Duodenal mucosa (tissue), 2 donors: Measurements from ENCODE around the gene NELFA.
"Not testable (repeated sequence)": the region's sequence is repeated elsewhere in the genome, so short reads cannot be mapped to it uniquely, and the experiment has no call there.

Experiments used
- H3K27ac ChIP-seq: one replicate; pipeline ENCODE4 v1.7.0; 2013; ENCODE audit warnings: low read depth, low read length
- H3K27me3 ChIP-seq, 2 donors: one replicate each; pipeline ENCODE4 v1.7.0; 2013; ENCODE audit warnings: low read length in 2 of 2, control low read depth in 1 of 2; ENCODE audit not compliant: insufficient read depth in 2 of 2, control insufficient read depth in 1 of 2
- H3K36me3 ChIP-seq, 2 donors: one replicate each; pipeline ENCODE4 v1.7.0; 2013; ENCODE audit warnings: low read length in 2 of 2, control low read depth in 1 of 2; ENCODE audit not compliant: insufficient read depth in 2 of 2, control insufficient read depth in 1 of 2
- H3K4me1 ChIP-seq, 2 donors: one replicate each; pipeline ENCODE4 v1.7.0; 2013; ENCODE audit warnings: low read length in 2 of 2, control low read depth in 1 of 2; ENCODE audit not compliant: insufficient read depth in 2 of 2, control insufficient read depth in 1 of 2
- H3K4me3 ChIP-seq, 2 donors: one replicate each; pipeline ENCODE4 v1.7.0; 2013; ENCODE audit warnings: low read length in 2 of 2, low read depth in 1 of 2
- H3K9ac ChIP-seq, 2 donors: one replicate each; pipeline ENCODE4 v1.7.0; 2013; ENCODE audit warnings: low read length in 2 of 2, low read depth in 1 of 2
- H3K9me3 ChIP-seq, 2 donors: one replicate each; pipeline ENCODE4 v1.7.0; 2013; ENCODE audit warnings: low read length in 2 of 2, control low read depth in 1 of 2; ENCODE audit not compliant: control insufficient read depth in 1 of 2

NELFA gene

DNA sequence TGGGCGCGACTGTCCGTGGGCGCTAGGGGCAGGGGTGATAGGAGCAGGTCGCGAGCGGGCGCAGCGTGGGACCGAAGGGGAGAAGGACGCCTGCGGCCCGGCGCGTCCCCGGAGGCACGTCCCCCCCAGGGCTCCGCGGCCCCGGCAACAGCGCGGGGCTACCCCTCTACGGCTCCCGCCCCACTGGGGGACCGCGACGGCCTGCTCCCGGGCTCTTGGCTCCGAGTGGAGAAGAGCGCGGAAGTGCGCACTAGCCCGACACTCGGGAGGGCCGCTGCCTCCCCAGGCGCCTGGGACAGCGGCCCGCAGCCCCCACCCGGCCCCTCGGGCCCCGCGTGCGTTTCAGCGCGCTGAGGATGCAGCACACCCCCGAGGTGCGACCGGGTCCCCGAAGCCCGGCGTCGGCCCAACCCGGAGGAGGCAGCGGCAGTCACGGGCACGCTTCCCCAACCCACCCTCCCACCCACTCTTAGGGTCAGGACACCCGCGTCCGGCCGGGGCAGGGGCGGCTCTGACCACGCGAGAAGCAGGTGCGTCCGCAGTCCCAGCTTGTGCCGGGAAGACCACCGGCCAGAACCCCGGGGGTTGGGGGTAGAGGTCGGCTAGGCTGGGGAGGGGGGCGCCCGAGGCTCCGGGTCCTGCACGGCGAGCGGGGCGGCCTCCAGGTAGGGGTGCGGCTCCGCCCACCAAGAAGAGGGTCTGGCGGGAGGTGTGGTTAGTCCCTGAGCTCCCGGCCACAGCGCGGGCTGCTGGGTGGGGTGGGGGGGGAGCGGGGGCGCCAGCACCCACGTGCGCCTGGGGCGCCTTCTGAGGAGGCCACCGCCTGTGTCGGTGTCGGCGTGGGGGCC lies 31.8 kb upstream of the NELFA start:
- Histone ChIP-seq H3K9me3 (no peaks in the 10 kb centered on the region), H3K36me3 (no peaks in the 10 kb centered on the region)

DNA sequence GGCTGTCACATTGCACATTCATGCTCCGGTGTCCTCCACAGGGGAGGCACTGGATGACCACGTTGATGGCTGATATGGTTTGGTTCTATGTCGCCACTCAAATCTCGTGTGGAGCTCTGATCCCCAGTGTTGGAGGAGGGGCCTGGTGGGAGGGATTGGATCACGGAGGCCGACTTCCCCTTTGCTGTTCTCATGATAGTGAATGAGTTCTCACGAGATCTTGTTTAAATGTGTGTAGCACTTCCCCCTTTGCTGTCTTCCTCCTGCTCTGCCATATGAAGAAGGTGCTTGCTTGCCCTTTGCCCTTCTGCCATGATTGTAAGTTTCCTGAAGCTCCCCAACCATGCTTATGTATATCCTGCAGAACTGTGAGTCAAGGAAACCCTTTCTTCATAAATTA lies 28.1 kb upstream of the NELFA start:
- no peaks in the 10 kb centered on the region for H3K36me3 ChIP-seq
- peak overlapping the region; percentile 53 to 56 for H3K4me3 ChIP-seq
- H3K9me3 ChIP-seq, result no peaks in the 10 kb centered on the region
- H3K27me3 ChIP-seq, result peaks cover 4 to 6% of the 10 kb centered on the region in 2 donors
- peaks cover 0 to 18% of the 10 kb centered on the region in 2 donors for H3K4me1 ChIP-seq
- H3K9ac ChIP-seq, result no peak overlapping the region
- H3K27ac ChIP-seq, result no peak overlapping the region

More for the DNA sequence above, 31.8 kb upstream of the NELFA start:
- H3K4me1 ChIP-seq, result peaks cover 0 to 18% of the 10 kb centered on the region in 2 donors
- peaks cover 11 to 23% of the 10 kb centered on the region in 2 donors for H3K27me3 ChIP-seq
- H3K4me3 ChIP-seq, result peak overlapping the region in 1 of 2 donors; percentile 71
- no peak overlapping the region for H3K9ac ChIP-seq
- H3K27ac ChIP-seq, result no peak overlapping the region

DNA sequence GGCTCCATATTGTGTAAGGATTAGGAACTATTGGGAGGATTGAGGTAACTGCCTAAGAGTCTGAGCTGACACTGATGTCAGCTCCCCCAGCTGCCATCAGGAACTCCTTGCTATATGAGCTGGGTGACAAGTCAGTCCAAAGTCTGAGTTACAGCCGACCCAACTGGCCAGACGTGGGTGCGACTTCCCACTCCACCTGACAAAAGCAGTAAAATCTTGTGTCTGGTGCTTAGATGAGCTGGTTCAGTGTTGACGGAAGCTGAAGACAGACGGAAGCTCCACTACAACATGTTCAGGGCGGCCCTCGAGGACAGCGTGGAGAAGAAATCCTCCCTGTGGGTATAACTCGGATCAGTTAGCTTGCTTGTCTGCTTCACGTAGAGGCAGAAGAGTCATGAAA lies 27.6 kb upstream of the NELFA start:
- Histone ChIP-seq H3K9ac (peak overlapping the region in 1 of 2 donors; percentile 30), H3K4me3 (peak overlapping the region; percentile 53 to 56), H3K27me3 (peaks cover 3 to 4% of the 10 kb centered on the region in 2 donors), H3K36me3 (no peaks in the 10 kb centered on the region), H3K4me1 (peaks cover 0 to 12% of the 10 kb centered on the region in 2 donors), H3K9me3 (no peaks in the 10 kb centered on the region), H3K27ac (no peak overlapping the region)

DNA sequence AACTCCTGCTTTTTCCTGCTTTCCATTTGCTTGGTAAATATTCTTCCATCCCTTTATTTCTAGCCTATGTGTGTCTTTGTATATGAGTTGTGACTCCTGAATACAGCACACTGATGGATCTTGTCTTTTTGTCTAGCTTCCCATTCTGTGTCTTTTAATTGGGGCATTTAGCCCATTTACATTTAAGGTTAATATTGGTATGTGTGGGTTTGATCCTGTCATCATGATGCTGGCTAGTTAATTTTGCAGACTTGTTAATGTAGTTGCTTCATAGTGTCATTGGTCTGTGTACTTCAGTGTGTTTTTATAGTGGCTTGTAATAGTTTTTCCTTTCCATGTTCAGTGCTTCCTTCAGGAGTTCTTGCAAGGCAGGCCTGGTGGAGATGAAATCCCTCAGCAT lies 22.4 kb upstream of the NELFA start:
- H3K4me3 ChIP-seq, H3K27me3 ChIP-seq, H3K9ac ChIP-seq, H3K36me3 ChIP-seq, H3K9me3 ChIP-seq, H3K4me1 ChIP-seq, H3K27ac ChIP-seq: not testable (repeated sequence)

DNA sequence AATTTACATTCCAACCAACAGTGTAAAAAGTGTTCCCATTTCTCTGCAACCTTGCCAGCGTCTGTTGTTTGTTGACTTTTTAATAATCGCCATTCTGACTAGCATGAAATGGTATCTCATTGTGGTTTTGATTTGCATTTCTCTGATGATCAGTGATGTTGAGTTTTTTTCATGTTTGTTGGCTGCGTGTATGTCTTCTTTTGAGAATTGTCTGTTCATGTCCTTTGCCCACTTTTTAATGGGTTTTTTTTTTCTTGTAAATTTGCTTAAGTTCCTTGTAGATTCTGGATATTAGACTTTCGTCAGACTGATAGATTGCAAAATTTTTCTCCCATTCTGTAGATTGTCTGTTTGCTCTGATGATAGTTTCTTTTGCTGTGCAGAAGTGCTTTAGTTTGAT lies 18.3 kb upstream of the NELFA start:
- H3K27me3 ChIP-seq, H3K36me3 ChIP-seq, H3K9ac ChIP-seq, H3K27ac ChIP-seq, H3K4me1 ChIP-seq, H3K9me3 ChIP-seq, H3K4me3 ChIP-seq: not testable (repeated sequence)

DNA sequence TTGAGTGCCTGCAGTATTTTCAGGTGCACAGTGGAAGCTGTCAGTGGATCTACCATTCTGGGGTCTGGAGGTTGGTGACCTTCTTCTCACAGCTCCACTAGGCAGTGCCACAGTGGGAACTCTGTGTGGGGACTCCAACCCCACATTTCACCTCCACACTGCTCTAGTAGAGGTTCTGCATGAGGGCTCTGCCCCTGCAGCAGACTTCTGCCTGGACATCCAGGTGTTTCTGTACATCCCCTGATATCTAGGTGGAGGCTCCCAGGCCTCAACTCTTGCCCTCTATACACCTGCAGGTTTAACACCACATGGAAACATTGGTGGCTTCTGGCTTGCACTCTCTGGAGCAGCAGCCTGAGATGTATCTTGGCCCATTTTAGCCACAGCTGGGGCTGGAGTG lies 17.0 kb upstream of the NELFA start:
- Histone ChIP-seq H3K27me3 (peaks cover 0 to 4% of the 10 kb centered on the region in 2 donors), H3K4me1 (no peaks in the 10 kb centered on the region), H3K36me3 (no peaks in the 10 kb centered on the region), H3K9me3 (no peaks in the 10 kb centered on the region), H3K9ac (no peak overlapping the region), H3K27ac (no peak overlapping the region), H3K4me3 (no peak overlapping the region)

DNA sequence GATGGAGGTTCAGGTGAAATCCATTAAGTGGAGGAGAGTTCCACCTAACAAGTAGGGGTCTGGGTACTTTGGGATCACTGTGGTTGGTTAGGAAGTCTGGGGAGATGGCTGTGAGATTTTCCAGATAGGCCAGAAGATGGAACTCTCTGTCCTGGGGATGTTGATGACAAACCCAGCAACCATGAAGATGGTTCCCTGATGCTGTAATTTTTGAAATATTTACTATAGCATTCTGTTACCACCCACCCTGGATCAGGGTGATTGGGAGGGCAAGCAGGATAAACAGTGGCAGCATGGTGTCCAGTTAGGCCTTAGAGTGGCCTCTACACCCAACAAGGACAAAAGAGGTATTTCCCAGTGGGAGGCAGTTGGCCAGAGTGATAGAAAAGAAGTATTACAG lies 15.9 kb upstream of the NELFA start:
- Histone ChIP-seq H3K36me3 (no peaks in the 10 kb centered on the region), H3K4me1 (no peaks in the 10 kb centered on the region), H3K27ac (no peak overlapping the region), H3K27me3 (peaks cover 0 to 4% of the 10 kb centered on the region in 2 donors), H3K4me3 (no peak overlapping the region), H3K9ac (no peak overlapping the region), H3K9me3 (no peaks in the 10 kb centered on the region)

DNA sequence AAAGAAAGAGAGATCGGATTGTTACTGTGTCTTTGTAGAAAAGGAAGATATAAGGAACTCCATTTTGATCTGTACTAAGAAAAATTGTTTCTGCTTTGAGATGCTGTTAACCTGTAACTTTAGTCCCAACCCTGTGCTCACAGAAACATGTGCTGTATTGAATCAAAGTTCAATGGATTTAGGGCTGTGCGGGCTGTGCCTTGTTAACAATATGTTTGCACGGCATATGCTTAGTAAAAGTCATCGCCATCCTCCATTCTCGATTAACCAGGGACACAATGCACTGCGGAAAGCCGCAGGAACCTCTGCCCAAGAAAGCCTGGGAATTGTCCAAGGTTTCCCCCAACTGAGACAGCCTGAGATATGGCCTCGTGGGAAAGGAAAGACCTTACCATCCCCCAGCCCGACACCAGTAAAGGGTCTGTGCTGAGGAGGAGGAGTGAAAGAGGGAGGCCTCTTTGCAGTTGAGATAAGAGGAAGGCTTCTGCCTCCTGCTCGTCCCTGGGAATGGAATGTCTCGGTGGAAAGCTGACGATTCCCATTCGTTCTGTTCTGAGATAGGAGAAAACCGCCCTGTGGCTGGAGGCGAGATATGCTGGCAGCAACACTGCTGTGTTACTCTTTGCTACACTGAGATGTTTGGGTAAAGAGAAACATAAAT lies 12.7 kb upstream of the NELFA start:
- H3K36me3 ChIP-seq, H3K9ac ChIP-seq, H3K27ac ChIP-seq, H3K4me1 ChIP-seq, H3K4me3 ChIP-seq, H3K9me3 ChIP-seq, H3K27me3 ChIP-seq: not testable (repeated sequence)

DNA sequence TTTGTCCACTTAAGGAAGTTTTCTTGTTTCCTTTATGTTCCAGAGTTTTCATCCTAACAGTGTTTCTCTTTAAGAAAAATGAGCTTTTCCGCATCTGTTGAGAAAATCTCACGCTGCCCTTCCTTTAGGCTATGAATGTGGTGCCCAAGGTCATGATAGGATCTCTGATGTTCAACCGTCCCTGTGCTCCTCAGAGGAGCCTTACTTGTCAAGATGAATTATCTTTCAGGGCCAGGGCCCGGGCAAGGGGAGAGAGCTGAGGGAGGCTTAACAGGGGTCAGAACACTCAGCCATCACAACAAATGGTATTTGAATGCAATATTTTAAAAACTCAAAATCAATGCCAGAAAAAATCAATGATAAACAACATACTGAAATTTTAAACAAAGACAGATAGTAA lies 6.2 kb upstream of the NELFA start:
- H3K27me3 ChIP-seq, result peaks cover 0 to 6% of the 10 kb centered on the region in 2 donors
- no peak overlapping the region for H3K4me3 ChIP-seq
- no peaks in the 10 kb centered on the region for H3K4me1 ChIP-seq
- H3K9me3 ChIP-seq, result no peaks in the 10 kb centered on the region
- no peak overlapping the region for H3K27ac ChIP-seq
- H3K36me3 ChIP-seq, result no peaks in the 10 kb centered on the region
- no peak overlapping the region for H3K9ac ChIP-seq

DNA sequence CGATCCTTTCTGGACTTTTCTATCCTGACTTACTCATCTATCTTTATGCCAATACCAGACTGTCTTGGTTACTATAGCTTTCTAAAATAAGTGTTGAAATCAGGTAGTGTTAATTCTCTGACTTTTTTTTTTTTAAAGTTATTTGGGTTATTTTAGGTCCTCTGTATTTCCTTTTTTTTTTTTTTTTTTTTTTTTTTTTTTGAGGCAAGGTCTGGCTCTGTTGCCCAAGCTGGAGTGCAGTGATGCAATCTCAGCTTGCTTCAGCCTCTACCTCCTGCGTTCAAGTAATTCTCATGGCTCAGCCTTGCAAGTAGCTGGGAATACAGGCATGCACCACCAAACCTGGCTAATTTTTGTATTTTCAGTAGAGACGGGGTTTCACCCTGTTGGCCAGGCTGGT lies 2.8 kb upstream of the NELFA start:
- Histone ChIP-seq H3K4me3 (no peak overlapping the region), H3K4me1 (peaks cover 9 to 10% of the 10 kb centered on the region in 2 donors), H3K27me3 (no peaks in the 10 kb centered on the region), H3K36me3 (no peaks in the 10 kb centered on the region), H3K9me3 (no peaks in the 10 kb centered on the region), H3K27ac (no peak overlapping the region), H3K9ac (no peak overlapping the region)
